ENCODE measurements around the gene PCBD1.

GRCh38 chr10:70926226-70927000 is 38.0 kb upstream of the PCBD1 start:
- TF ChIP-seq POLR2A (IDR thresholded peaks at IDR 0.05) (no peak), CTCF (IDR thresholded peaks at IDR 0.05) (no peak)
